ENCODE data around the gene MYBBP1A. TPM values are rescaled to one million over a fixed set of nuclear protein-coding genes. Genes with fewer than 3 reads are reported as not detected.

MYBBP1A gene
- total RNA-seq, 3 donors from 2014 or later (not counting 1 experiment from before 2014, with no cell fraction given): 50.5 to 58.1 (median 52.7) TPM

GRCh38 chr17:4527134-4527533, 28.1 kb downstream of the MYBBP1A start:
- Histone ChIP-seq H3K36me3 (ENCODE audit: control insufficient read depth, insufficient read depth, low read length) (no peaks in the 10 kb centered on the region), H3K4me3 (ENCODE audit: low read length) (no peak overlapping the region), H3K27me3 (ENCODE audit: control insufficient read depth, insufficient read depth, low read length) (no peaks in the 10 kb centered on the region), H3K9me3 (ENCODE audit: control insufficient read depth, insufficient read depth, low read length) (no peaks in the 10 kb centered on the region), H3K27ac (ENCODE audit: low read length) (no peak overlapping the region), H3K4me1 (ENCODE audit: control insufficient read depth, insufficient read depth, low read length) (no peaks in the 10 kb centered on the region)
- intact Hi-C loops (cut with micrococcal nuclease): no loop called here
- Mint-ChIP-seq H3K36me3 (no peaks in the 10 kb centered on the region), H3K4me1 (no peaks in the 10 kb centered on the region), H3K27ac (no peak overlapping the region), H3K9me3 (no peaks in the 10 kb centered on the region), H3K4me3 (no peak overlapping the region), H3K27me3 (ENCODE audit: low read depth in 2 of 2) (peaks cover 0 to 3% of the 10 kb centered on the region in 2 donors)
- ATAC-seq (no peak), DNase-seq (no peak)
- TF ChIP-seq, protein P1, sequence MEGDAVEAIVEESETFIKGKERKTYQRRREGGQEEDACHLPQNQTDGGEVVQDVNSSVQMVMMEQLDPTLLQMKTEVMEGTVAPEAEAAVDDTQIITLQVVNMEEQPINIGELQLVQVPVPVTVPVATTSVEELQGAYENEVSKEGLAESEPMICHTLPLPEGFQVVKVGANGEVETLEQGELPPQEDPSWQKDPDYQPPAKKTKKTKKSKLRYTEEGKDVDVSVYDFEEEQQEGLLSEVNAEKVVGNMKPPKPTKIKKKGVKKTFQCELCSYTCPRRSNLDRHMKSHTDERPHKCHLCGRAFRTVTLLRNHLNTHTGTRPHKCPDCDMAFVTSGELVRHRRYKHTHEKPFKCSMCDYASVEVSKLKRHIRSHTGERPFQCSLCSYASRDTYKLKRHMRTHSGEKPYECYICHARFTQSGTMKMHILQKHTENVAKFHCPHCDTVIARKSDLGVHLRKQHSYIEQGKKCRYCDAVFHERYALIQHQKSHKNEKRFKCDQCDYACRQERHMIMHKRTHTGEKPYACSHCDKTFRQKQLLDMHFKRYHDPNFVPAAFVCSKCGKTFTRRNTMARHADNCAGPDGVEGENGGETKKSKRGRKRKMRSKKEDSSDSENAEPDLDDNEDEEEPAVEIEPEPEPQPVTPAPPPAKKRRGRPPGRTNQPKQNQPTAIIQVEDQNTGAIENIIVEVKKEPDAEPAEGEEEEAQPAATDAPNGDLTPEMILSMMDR (IDR thresholded peaks at IDR 0.05): no peak
- WGBS (ENCODE audit: insufficient coverage): 100% methylated on average over 1 of the region's 1 CpG

GRCh38 chr17:4525691-4526397, 29.3 kb downstream of the MYBBP1A start:
- DNase-seq (no peak), ATAC-seq (no peak)
- Histone ChIP-seq H3K36me3 (ENCODE audit: control insufficient read depth, insufficient read depth, low read length) (no peaks in the 10 kb centered on the region), H3K4me1 (ENCODE audit: control insufficient read depth, insufficient read depth, low read length) (no peaks in the 10 kb centered on the region), H3K9me3 (ENCODE audit: control insufficient read depth, insufficient read depth, low read length) (no peaks in the 10 kb centered on the region), H3K27me3 (ENCODE audit: control insufficient read depth, insufficient read depth, low read length) (no peaks in the 10 kb centered on the region), H3K4me3 (ENCODE audit: low read length) (no peak overlapping the region), H3K27ac (ENCODE audit: low read length) (no peak overlapping the region)
- Mint-ChIP-seq H3K36me3 (no peaks in the 10 kb centered on the region), H3K27ac (no peak overlapping the region), H3K4me1 (no peaks in the 10 kb centered on the region), H3K4me3 (no peak overlapping the region), H3K9me3 (no peaks in the 10 kb centered on the region), H3K27me3 (ENCODE audit: low read depth in 2 of 2) (no peaks in the 10 kb centered on the region)
- TF ChIP-seq, protein P1 (IDR thresholded peaks at IDR 0.05): no peak
- 86% methylated on average over 11 of the region's 11 CpGs for whole genome bisulfite sequencing (ENCODE audit: insufficient coverage)
- intact Hi-C loops (cut with micrococcal nuclease): no loop called here

DNA sequence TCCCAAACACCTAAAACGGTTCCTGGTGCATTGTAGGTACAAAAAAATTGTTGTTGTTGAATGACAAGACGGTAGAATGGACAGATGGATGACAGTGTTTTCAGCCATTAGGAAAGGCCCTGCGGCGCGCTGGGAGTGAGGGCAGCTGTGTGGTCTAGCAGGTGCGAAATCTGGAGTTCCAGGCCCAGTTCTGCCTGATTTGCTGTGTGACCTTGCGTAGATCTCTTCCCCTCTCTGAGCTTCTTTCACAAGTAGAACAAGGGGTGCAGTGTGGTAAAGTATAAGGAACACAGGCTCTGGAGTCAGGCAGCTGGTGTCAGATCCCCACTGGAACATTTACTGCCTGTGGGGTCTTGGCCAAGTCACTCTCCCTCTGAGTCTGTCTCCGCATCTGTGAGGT, 31.2 kb downstream of the MYBBP1A start:
- no peaks in the 10 kb centered on the region for H3K9me3 Mint-ChIP-seq
- no peaks in the 10 kb centered on the region for H3K36me3 Mint-ChIP-seq
- H3K9me3 ChIP-seq (ENCODE audit: control insufficient read depth, insufficient read depth, low read length): no peaks in the 10 kb centered on the region
- ATAC-seq: no peak
- intact Hi-C loops (cut with micrococcal nuclease): no loop called here
- no peak overlapping the region for H3K27ac Mint-ChIP-seq
- no peak overlapping the region for H3K4me3 ChIP-seq (ENCODE audit: low read length)
- no peak overlapping the region for H3K4me3 Mint-ChIP-seq
- H3K4me1 ChIP-seq (ENCODE audit: control insufficient read depth, insufficient read depth, low read length): no peaks in the 10 kb centered on the region
- no peak overlapping the region for H3K27ac ChIP-seq (ENCODE audit: low read length)
- H3K27me3 ChIP-seq (ENCODE audit: control insufficient read depth, insufficient read depth, low read length): no peaks in the 10 kb centered on the region
- no peaks in the 10 kb centered on the region for H3K36me3 ChIP-seq (ENCODE audit: control insufficient read depth, insufficient read depth, low read length)
- DNase-seq: no peak
- WGBS (ENCODE audit: insufficient coverage): 85% methylated on average over 8 of the region's 8 CpGs
- TF ChIP-seq, protein P1 (IDR thresholded peaks at IDR 0.05): no peak
- no peaks in the 10 kb centered on the region for H3K27me3 Mint-ChIP-seq (ENCODE audit: low read depth in 2 of 2)
- H3K4me1 Mint-ChIP-seq: no peaks in the 10 kb centered on the region

DNA sequence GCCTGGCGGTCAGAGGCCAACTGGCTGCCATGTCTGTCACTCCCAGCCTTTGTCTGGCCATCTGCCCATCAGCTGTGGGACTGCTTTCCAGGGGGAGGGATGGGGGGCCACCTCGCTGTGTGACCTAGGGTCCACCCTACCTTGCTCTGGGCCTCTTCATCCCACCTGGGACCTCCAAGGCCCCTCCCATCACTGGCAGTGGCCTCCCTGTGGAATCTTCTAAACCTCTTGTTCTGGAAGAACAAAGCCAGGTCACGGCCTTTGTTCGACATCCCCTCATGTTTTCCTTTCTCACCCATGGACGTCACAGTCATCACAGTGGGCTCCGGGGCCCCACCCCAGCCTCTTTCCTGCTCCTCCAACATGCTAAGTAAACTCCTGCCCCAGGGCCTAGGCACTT, 32.5 kb downstream of the MYBBP1A start:
- Histone ChIP-seq H3K36me3 (ENCODE audit: control insufficient read depth, insufficient read depth, low read length) (no peaks in the 10 kb centered on the region), H3K4me3 (ENCODE audit: low read length) (no peak overlapping the region), H3K9me3 (ENCODE audit: control insufficient read depth, insufficient read depth, low read length) (no peaks in the 10 kb centered on the region), H3K27ac (ENCODE audit: low read length) (no peak overlapping the region), H3K27me3 (ENCODE audit: control insufficient read depth, insufficient read depth, low read length) (no peaks in the 10 kb centered on the region), H3K4me1 (ENCODE audit: control insufficient read depth, insufficient read depth, low read length) (no peaks in the 10 kb centered on the region)
- WGBS (ENCODE audit: insufficient coverage): 89% methylated on average over 6 of the region's 6 CpGs
- no peak overlapping the region for H3K4me3 Mint-ChIP-seq
- no peaks in the 10 kb centered on the region for H3K4me1 Mint-ChIP-seq
- intact Hi-C loops (cut with micrococcal nuclease): no loop called here
- TF ChIP-seq, protein P1 (IDR thresholded peaks at IDR 0.05): no peak
- no peak overlapping the region for H3K27ac Mint-ChIP-seq
- no peaks in the 10 kb centered on the region for H3K9me3 Mint-ChIP-seq
- no peaks in the 10 kb centered on the region for H3K27me3 Mint-ChIP-seq (ENCODE audit: low read depth in 2 of 2)
- no peaks in the 10 kb centered on the region for H3K36me3 Mint-ChIP-seq
- no peak for DNase-seq
- no peak for ATAC-seq

Measured in natural killer cell (primary cell).